RWPE2 (cell line): ENCODE data around the gene DRC3.
A peak's percentile ranks its signal among the peaks of the same experiment; 100 is the strongest.
"Not testable (repeated sequence)": the region's sequence is repeated elsewhere in the genome, so short reads cannot be mapped to it uniquely, and the experiment has no call there.

Experiments used
- ATAC-seq: fragments of 200-7000 bp; cut with Tn5 transposase; 3 replicates; pipeline ENCODE4 v1.9.1; 2021; ENCODE audit warnings: low read depth
- DNase-seq: peaks from one replicate; pipeline ENCODE4 v3.0.0-alpha.2; 2020; ENCODE audit warnings: low spot score
- H3K27ac ChIP-seq: fragments of 450-650 bp; 2 replicates; pipeline ENCODE4 v1.5.1; 2017; ENCODE audit warnings: mild to moderate bottlenecking; ENCODE audit not compliant: poor library complexity, severe bottlenecking
- H3K27me3 ChIP-seq: fragments of 250-450 bp; sonication (Bioruptor Pico); 2 replicates; pipeline ENCODE4 v1.5.1; 2021; ENCODE audit warnings: mild to moderate bottlenecking, moderate library complexity; ENCODE audit not compliant: insufficient read depth, poor library complexity, severe bottlenecking
- H3K36me3 ChIP-seq: fragments of 250-450 bp; sonication (Bioruptor Pico); 2 replicates; pipeline ENCODE4 v1.5.1; 2020; ENCODE audit warnings: low read depth, mild to moderate bottlenecking, moderate library complexity
- H3K4me1 ChIP-seq: fragments of 250-450 bp; sonication (Bioruptor Pico); 2 replicates; pipeline ENCODE4 v1.5.1; 2021; ENCODE audit warnings: mild to moderate bottlenecking, moderate library complexity; ENCODE audit not compliant: insufficient read depth, poor library complexity, severe bottlenecking
- H3K4me3 ChIP-seq: fragments of 250-450 bp; sonication (Bioruptor Pico); 2 replicates; pipeline ENCODE4 v1.5.1; 2021; ENCODE audit warnings: mild to moderate bottlenecking, moderate library complexity; ENCODE audit not compliant: severe bottlenecking
- H3K9me3 ChIP-seq: fragments of 250-450 bp; sonication (Bioruptor Pico); 2 replicates; pipeline ENCODE4 v1.5.1; 2021; ENCODE audit warnings: mild to moderate bottlenecking, moderate library complexity; ENCODE audit not compliant: severe bottlenecking
- TF ChIP-seq, protein P1 (sequence below): fragments of 450-650 bp; IDR thresholded peaks from one replicate; pipeline ENCODE4 v1.5.1; 2017; ENCODE audit warnings: mild to moderate bottlenecking, moderate library complexity; ENCODE audit not compliant: poor library complexity, severe bottlenecking

DRC3 gene

DNA sequence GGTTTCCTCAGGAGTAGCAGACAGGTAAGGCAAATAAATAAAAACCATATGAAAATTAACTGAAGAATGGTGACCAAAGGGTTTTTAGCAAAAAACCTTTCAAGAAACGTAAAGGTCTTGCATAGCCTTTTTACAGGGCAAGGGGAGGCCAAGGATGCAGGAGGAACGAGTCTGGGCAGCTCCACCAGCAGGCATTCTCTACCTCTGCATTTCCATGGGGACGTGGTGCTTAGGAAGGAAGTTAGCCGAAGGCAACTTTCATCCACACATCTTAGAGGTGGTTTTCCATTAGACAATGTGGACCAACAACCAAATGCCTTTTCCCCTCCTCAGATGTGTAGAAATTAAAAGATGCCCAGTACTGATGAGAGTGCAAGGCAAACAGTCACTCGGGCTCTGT, 21.1 kb upstream of the DRC3 start:
- H3K27ac ChIP-seq: peak overlapping the region; percentile 58
- no peaks in the 10 kb centered on the region for H3K27me3 ChIP-seq
- H3K4me1 ChIP-seq: peaks cover 36% of the 10 kb centered on the region
- TF ChIP-seq, protein P1, sequence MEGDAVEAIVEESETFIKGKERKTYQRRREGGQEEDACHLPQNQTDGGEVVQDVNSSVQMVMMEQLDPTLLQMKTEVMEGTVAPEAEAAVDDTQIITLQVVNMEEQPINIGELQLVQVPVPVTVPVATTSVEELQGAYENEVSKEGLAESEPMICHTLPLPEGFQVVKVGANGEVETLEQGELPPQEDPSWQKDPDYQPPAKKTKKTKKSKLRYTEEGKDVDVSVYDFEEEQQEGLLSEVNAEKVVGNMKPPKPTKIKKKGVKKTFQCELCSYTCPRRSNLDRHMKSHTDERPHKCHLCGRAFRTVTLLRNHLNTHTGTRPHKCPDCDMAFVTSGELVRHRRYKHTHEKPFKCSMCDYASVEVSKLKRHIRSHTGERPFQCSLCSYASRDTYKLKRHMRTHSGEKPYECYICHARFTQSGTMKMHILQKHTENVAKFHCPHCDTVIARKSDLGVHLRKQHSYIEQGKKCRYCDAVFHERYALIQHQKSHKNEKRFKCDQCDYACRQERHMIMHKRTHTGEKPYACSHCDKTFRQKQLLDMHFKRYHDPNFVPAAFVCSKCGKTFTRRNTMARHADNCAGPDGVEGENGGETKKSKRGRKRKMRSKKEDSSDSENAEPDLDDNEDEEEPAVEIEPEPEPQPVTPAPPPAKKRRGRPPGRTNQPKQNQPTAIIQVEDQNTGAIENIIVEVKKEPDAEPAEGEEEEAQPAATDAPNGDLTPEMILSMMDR: no peak
- no peaks in the 10 kb centered on the region for H3K9me3 ChIP-seq
- H3K4me3 ChIP-seq: no peak overlapping the region
- ATAC-seq (peak; percentile 62), DNase-seq (no peak)
- H3K36me3 ChIP-seq: peaks cover 7% of the 10 kb centered on the region; the same call in 1 of the 2 replicates

DNA sequence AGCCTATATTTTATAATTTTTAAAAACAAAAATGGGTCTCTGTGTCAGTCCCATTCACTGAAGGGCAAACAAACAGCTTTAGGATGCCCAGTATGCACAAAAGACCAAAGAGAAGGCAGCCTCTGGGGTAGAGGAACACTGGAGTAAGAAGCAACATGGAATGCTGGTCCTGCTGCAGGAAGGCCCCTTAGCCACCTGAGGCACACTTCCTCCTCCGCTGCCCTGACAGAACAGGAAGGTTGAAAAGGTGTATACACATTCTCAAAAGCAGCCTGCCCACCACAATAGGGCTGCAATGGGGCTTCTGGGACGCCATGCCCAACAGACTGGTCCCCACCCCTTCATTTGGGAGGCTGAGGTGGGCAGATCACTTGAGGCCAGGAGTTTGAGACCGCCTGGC, 20.0 kb upstream of the DRC3 start:
- Histone ChIP-seq H3K4me1 (peaks cover 32% of the 10 kb centered on the region), H3K36me3 (peaks cover 7% of the 10 kb centered on the region; the same call in 1 of the 2 replicates), H3K4me3 (no peak overlapping the region), H3K9me3 (no peaks in the 10 kb centered on the region), H3K27me3 (no peaks in the 10 kb centered on the region), H3K27ac (peak overlapping the region; percentile 58)
- DNase-seq (no peak), ATAC-seq (no peak)
- TF ChIP-seq, protein P1: no peak

DNA sequence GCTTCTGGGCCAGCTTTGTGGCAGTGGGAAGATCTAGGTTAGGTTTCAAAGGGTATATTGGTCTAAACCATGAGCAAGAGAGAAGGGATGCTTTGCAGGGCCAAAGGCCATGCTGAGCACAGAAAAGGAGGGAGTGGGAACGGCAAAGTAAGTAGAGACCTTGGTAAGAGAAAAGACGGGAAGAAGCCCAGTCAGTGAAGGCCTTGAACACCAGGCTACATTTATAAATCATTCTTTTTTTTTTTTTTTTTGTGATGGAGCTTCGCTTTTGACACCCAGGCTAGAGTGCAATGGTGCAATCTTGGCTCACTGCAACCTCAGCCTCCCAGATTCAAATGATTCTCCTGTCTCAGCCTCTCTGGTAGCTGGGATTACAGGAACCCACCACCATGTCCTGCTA, 18.6 kb upstream of the DRC3 start:
- DNase-seq: no peak
- no peaks in the 10 kb centered on the region for H3K9me3 ChIP-seq
- no peaks in the 10 kb centered on the region for H3K27me3 ChIP-seq
- H3K36me3 ChIP-seq: peaks cover 7% of the 10 kb centered on the region; the same call in 1 of the 2 replicates
- ATAC-seq: no peak
- H3K4me1 ChIP-seq: peaks cover 36% of the 10 kb centered on the region
- H3K27ac ChIP-seq: no peak overlapping the region
- no peak overlapping the region for H3K4me3 ChIP-seq
- TF ChIP-seq, protein P1: no peak

DNA sequence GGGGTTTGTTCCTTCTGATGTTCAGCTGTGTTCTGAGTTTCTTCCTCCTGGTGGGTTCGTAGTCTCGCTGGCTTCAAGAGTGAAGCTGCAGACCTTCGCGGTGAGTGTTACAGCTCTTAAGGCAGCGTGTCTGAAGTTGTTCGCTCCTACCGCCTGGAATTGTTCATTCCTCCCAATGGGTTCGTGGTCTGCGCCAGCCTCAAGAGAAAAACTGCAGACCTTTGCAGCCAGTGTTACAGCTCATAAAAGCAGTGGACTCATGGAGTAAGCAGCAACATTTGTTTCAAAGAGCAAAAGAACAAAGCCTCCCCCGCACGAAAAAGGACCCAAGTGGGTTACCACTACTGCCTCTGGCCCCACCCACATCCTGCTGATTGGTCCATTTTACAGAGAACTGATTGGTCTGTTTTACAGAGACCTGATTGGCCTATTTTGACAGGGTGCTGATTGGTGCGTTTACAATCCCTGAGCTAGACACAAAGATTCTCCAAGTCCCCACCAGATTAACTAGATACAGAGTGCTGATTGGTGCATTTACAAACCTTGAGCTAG, 16.8 kb upstream of the DRC3 start:
- ATAC-seq, H3K4me3 ChIP-seq, H3K9me3 ChIP-seq, H3K36me3 ChIP-seq, H3K27me3 ChIP-seq, DNase-seq: not testable (repeated sequence)
- H3K4me1 ChIP-seq: peaks cover 37% of the 10 kb centered on the region
- peak overlapping the region; percentile 99 for H3K27ac ChIP-seq

DNA sequence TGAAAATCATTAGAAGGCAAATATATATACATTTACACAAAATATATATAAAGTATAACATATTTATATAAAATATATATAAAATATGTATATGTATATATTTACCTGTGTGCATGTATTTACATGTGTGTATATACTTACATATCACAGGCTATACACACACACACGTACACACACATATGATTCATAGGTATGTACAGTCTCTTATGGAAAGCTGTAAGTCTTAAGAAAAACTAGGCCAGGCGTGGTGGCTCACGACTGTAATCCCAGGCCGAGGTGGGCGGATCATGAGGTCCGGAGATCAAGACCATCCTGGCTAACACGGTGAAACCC, 15.1 kb upstream of the DRC3 start:
- H3K36me3 ChIP-seq: peaks cover 7% of the 10 kb centered on the region; the same call in 1 of the 2 replicates
- H3K27me3 ChIP-seq: no peaks in the 10 kb centered on the region
- ATAC-seq (no peak), DNase-seq (no peak)
- peaks cover 24% of the 10 kb centered on the region for H3K4me1 ChIP-seq
- TF ChIP-seq, protein P1: no peak
- H3K27ac ChIP-seq: peak overlapping the region; percentile 99
- no peak overlapping the region for H3K4me3 ChIP-seq
- H3K9me3 ChIP-seq: no peaks in the 10 kb centered on the region
